AG08396 (cell line): ENCODE measurements around the gene VGF.
"Not testable (repeated sequence)": the region's sequence is repeated elsewhere in the genome, so short reads cannot be mapped to it uniquely, and the experiment has no call there.

Experiments
- DNase-seq: peaks from one replicate; pipeline ENCODE4 v3.0.0; 2012; ENCODE audit warnings: low spot score, mixed read lengths

Gene VGF

GRCh38 chr7:101116898-101117297 is 48.5 kb downstream of the VGF start:
- no peak for DNase-seq

DNA sequence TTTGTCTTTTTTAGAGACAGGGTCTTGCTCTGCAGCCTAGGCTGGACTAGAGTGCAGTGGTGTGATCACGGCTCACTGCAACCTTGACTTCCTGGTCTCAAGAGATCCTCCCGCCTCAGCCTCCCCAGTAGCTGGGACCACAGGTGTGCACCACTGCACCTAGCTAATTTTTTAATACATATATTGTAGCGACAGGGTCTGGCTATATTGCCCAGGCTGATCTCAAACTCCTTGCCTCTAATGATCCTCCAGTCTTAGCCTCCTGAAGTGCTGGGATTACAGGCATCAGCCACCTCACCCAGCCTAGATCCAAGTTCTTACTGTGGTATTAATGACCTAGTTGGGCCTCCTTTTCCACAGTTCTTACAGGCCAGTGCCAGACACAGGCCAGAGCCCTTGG is 50.2 kb downstream of the VGF start:
- no peak for DNase-seq

DNA sequence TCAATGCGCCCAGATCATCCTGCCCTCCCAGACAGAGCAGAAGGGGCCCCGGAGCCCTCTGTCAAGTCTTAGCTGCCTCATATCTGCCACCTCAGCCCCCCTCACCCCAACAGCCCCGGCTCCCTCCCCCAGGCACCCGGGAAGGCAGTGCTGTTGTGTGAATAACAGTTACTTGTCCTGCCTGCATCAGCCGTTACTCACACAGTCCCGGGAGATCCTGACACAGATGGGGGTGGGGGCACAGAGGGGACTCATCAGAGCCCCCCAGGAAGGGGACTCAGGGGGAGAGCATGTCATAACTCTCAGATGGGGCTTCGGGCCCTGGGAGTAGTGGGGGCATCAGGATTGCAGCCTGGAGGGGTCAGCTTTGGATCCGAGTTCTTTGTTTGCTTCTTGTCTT is 50.9 kb downstream of the VGF start:
- no peak for DNase-seq

- no peak for DNase-seq
Observed at GRCh38 chr7:101113836-101114235, 51.5 kb downstream of the VGF start.

- DNase-seq, result not testable (repeated sequence)
Observed at GRCh38 chr7:101113140-101113539, 52.2 kb downstream of the VGF start.
